ENCODE results near the gene LTO1. TPM values are rescaled to one million over a fixed set of nuclear protein-coding genes. Genes with fewer than 3 reads are reported as not detected.

LTO1 gene
- polyA plus RNA-seq, 1 of the 3 experiments (the other 2 are of a cell fraction): 30.8 TPM

DNA sequence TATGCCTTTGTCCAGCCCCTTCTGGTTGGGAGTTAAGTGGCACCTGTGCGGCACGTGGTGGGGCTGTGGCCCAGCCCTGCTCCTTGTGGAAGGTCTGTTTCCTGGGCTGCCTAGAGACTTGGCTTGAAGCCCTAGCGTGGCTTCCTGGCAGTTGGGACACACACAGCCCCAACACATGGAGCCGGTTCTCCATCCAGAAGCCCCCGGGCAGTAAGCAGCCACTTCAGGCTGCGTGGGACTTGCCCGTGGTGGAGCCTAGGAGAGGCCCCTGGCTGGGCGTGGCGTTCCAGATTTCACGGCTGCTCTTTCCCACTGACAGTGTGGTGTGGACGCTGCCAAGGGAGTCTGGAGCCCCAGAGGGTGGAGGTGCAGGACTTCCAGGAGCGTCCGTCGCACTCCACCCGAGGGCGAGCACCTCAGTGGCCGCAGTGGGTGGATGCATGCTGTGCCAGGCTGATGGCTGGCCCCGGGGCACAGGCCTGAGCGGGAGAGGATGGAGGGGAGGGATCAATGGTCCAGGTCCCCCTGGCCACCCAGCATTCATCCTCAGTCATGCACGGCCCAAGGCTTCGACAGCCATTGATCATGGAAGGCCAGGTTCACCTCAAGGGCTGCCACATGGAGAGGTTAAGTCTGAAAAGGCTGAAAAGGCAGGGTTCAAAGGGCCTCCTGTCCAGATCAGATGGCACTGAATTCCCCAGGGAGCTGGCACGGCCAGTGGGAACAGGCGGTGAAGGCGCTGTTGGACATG lies 24.9 kb downstream of the LTO1 start:
- Histone ChIP-seq H3K36me3 (replicated peaks in 1 of 2; ENCODE audit: control insufficient read depth in 1 of 2, insufficient read depth in 2 of 2, low read length in 1 of 2) (peaks cover 80 to 94% of the 10 kb centered on the region in 2 experiments), H3F3A (replicated peaks; ENCODE audit: insufficient read depth) (peaks cover 92% of the 10 kb centered on the region), H3K79me2 (ENCODE audit: insufficient read depth) (peaks cover 60% of the 10 kb centered on the region), H3K9ac (0 out of 2 replicates have a peak overlapping the region, but pooled peaks have one; percentile 13), H3K4me2 (peak overlapping the region; percentile 12; the same call in 1 of the 2 replicates), H3K27ac (ENCODE audit: low read depth in 2 of 2, low read length in 1 of 2) (peak overlapping the region; percentile 44 to 57; a peak in 3 of 4 replicates), H3K4me1 (ENCODE audit: control insufficient read depth in 1 of 2, insufficient read depth in 2 of 2, low read depth in 1 of 2, low read length in 1 of 2) (peaks cover 25 to 66% of the 10 kb centered on the region in 2 experiments; a peak in 2 of 4 replicates), H4K20me1 (ENCODE audit: insufficient read depth) (peaks cover 100% of the 10 kb centered on the region), H3K9me2 (no peaks in the 10 kb centered on the region), H3K4me3 (ENCODE audit: low read depth in 2 of 2, low read length in 1 of 2) (no peak overlapping the region), H2AFZ (ENCODE audit: low read depth) (no peak overlapping the region), H3K9me3 (no peaks in the 10 kb centered on the region), H3K27me3 (ENCODE audit: insufficient read depth) (no peaks in the 10 kb centered on the region)
- ChIA-PET CTCF (interaction anchor here (0.8 to 2.5 kb wide), 7 partner anchors 9 to 548 kb away, joined by 3 to 26 read pairs (median 3); no protein-coding TSS in a partner anchor), POLR2A (interaction anchor here (1.4 kb wide), 1 partner anchor 10 kb away, joined by 4 read pairs; no protein-coding TSS in a partner anchor)
- TF ChIP-seq POLR2AphosphoS5 (IDR thresholded peaks at IDR 0.05; ENCODE audit: low read depth, low read length): peak; percentile 14; the same call in 1 of the 2 replicates
- no peak for TF ChIP-seq RCOR1 (IDR thresholded peaks at IDR 0.05; ENCODE audit: low read length)
- peak; percentile 49; the same call in 1 of the 2 replicates for TF ChIP-seq MXI1 (IDR thresholded peaks at IDR 0.05; ENCODE audit: low read depth, low read length)
- 76% methylated on average over 12 of the region's 24 CpGs for WGBS (ENCODE audit: low lambda C conversion rate)
- peak; percentile 69 for DNase-seq

DNA sequence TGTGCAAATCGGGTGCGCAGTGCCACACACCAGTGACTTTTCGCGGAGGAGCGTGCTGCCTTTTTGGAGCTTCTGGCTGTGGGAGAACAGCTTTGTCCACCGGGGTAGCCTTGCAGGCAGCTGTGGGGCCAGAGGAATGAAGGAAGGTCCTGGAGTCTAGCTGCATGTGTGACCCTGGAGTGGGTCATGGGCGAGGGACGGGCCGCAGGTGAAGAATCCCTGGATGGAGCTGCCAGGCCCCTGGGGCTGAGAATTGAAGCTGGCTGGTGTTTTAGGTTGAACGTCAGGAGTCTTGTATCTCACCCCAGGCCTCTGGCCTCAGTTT lies 25.6 kb downstream of the LTO1 start:
- no peak for DNase-seq
- H3K27me3 ChIP-seq (ENCODE audit: insufficient read depth): no peaks in the 10 kb centered on the region
- H3K27ac ChIP-seq (ENCODE audit: low read depth in 2 of 2, low read length in 1 of 2): peak overlapping the region; percentile 34 to 57
- H3K79me2 ChIP-seq (ENCODE audit: insufficient read depth): peaks cover 68% of the 10 kb centered on the region
- no peak overlapping the region for H2AFZ ChIP-seq (ENCODE audit: low read depth)
- ChIA-PET POLR2A (interaction anchor here (1.4 kb wide), 1 partner anchor 10 kb away, joined by 4 read pairs; no protein-coding TSS in a partner anchor), CTCF (interaction anchor here (0.8 to 2.5 kb wide), 6 partner anchors 9 to 548 kb away, joined by 3 to 26 read pairs (median 3); no protein-coding TSS in a partner anchor)
- no peaks in the 10 kb centered on the region for H3K9me2 ChIP-seq
- peaks cover 90% of the 10 kb centered on the region for H3F3A ChIP-seq (replicated peaks; ENCODE audit: insufficient read depth)
- peaks cover 85 to 100% of the 10 kb centered on the region in 2 experiments for H3K36me3 ChIP-seq (replicated peaks in 1 of 2; ENCODE audit: control insufficient read depth in 1 of 2, insufficient read depth in 2 of 2, low read length in 1 of 2)
- no peak overlapping the region for H3K4me3 ChIP-seq (ENCODE audit: low read depth in 2 of 2, low read length in 1 of 2)
- peaks cover 33 to 70% of the 10 kb centered on the region in 2 experiments; a peak in 2 of 4 replicates for H3K4me1 ChIP-seq (ENCODE audit: control insufficient read depth in 1 of 2, insufficient read depth in 2 of 2, low read depth in 1 of 2, low read length in 1 of 2)
- WGBS (ENCODE audit: low lambda C conversion rate): 94% methylated on average over 9 of the region's 10 CpGs
- H3K9ac ChIP-seq: peak overlapping the region; percentile 13; the same call in 1 of the 2 replicates
- H4K20me1 ChIP-seq (ENCODE audit: insufficient read depth): peaks cover 100% of the 10 kb centered on the region
- H3K4me2 ChIP-seq: peak overlapping the region; percentile 12; the same call in 1 of the 2 replicates
- no peaks in the 10 kb centered on the region for H3K9me3 ChIP-seq
- TF ChIP-seq EZH2phosphoT487 (IDR thresholded peaks at IDR 0.05; ENCODE audit: borderline replicate concordance, low read depth) (no peak), TAF1 (IDR thresholded peaks at IDR 0.05; ENCODE audit: borderline replicate concordance, low read depth, low read length) (no peak), FOXM1 (IDR thresholded peaks at IDR 0.05; ENCODE audit: low read depth) (no peak), CHD2 (IDR thresholded peaks at IDR 0.05; ENCODE audit: low read length, partially characterized antibody) (no peak), ELF1 (IDR thresholded peaks at IDR 0.05) (no peak), RCOR1 (IDR thresholded peaks at IDR 0.05; ENCODE audit: low read length) (no peak), MAX (IDR thresholded peaks at IDR 0.05; ENCODE audit: low read depth) (no peak), FOSL2 (IDR thresholded peaks at IDR 0.05; ENCODE audit: borderline replicate concordance, low read depth) (no peak), MXI1 (IDR thresholded peaks at IDR 0.05; ENCODE audit: low read depth, low read length) (no peak), MEF2A (IDR thresholded peaks at IDR 0.05; ENCODE audit: borderline replicate concordance, low read depth) (no peak), REST (IDR thresholded peaks at IDR 0.05; ENCODE audit: low read depth, low read length) (no peak), NRF1 (IDR thresholded peaks at IDR 0.05; ENCODE audit: low read depth, low read length) (no peak), RXRA (IDR thresholded peaks at IDR 0.05; ENCODE audit: borderline replicate concordance, low read depth) (no peak), GABPA (IDR thresholded peaks at IDR 0.05; ENCODE audit: low read depth) (no peak), GATA2 (CRISPR knock-in tag; IDR thresholded peaks at IDR 0.05) (no peak), TCF12 (IDR thresholded peaks at IDR 0.05) (no peak)
- TF ChIP-seq, protein P1, sequence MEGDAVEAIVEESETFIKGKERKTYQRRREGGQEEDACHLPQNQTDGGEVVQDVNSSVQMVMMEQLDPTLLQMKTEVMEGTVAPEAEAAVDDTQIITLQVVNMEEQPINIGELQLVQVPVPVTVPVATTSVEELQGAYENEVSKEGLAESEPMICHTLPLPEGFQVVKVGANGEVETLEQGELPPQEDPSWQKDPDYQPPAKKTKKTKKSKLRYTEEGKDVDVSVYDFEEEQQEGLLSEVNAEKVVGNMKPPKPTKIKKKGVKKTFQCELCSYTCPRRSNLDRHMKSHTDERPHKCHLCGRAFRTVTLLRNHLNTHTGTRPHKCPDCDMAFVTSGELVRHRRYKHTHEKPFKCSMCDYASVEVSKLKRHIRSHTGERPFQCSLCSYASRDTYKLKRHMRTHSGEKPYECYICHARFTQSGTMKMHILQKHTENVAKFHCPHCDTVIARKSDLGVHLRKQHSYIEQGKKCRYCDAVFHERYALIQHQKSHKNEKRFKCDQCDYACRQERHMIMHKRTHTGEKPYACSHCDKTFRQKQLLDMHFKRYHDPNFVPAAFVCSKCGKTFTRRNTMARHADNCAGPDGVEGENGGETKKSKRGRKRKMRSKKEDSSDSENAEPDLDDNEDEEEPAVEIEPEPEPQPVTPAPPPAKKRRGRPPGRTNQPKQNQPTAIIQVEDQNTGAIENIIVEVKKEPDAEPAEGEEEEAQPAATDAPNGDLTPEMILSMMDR (IDR thresholded peaks at IDR 0.05): no peak
- TF ChIP-seq, protein P2, sequence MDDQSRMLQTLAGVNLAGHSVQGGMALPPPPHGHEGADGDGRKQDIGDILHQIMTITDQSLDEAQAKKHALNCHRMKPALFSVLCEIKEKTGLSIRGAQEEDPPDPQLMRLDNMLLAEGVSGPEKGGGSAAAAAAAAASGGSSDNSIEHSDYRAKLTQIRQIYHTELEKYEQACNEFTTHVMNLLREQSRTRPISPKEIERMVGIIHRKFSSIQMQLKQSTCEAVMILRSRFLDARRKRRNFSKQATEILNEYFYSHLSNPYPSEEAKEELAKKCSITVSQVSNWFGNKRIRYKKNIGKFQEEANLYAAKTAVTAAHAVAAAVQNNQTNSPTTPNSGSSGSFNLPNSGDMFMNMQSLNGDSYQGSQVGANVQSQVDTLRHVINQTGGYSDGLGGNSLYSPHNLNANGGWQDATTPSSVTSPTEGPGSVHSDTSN (IDR thresholded peaks at IDR 0.05): no peak
